Panc1 (cell line): ENCODE measurements around the gene DSCAM. TPM values are rescaled to one million over a fixed set of nuclear protein-coding genes. Genes with fewer than 3 reads are reported as not detected.

Experiments used
- ATAC-seq: fragments of 200-7000 bp; cut with Tn5 transposase; 2 replicates; pipeline ENCODE4 v1.9.1; 2020; ENCODE audit warnings: mild to moderate bottlenecking, moderate library complexity
- BruUV-seq: library from RNA; stranded (reverse); fragments of 400-500 nt; replicated peaks from 2 replicates; lab custom pipeline; 2021; lab: Mats Ljungman, UMichigan
- CTCF ChIA-PET: fragments of 300-600 bp; sonication (Branson Sonifier 250); formaldehyde crosslinking; loops from one replicate; lab custom pipeline; 2022; ENCODE audit warnings: antibody characterized with exemption; lab: Charles Lee
- POLR2A ChIA-PET: fragments of 300-600 bp; sonication (Branson Sonifier 250); formaldehyde crosslinking; loops from one replicate; lab custom pipeline; 2022; ENCODE audit warnings: antibody characterized with exemption; lab: Charles Lee
- DNase-seq: peaks from one replicate; pipeline ENCODE4 v3.0.0-alpha.2; 2010; ENCODE audit warnings: low read depth, low spot score
- H3K27ac ChIP-seq: 2 replicates; pipeline ENCODE4 v1.5.1; 2011; ENCODE audit warnings: mild to moderate bottlenecking, low read length, inconsistent platforms
- H3K27me3 ChIP-seq: fragments of 200-500 bp; sonication (Bioruptor generic); 2 replicates; pipeline ENCODE4 v1.6.0; 2014; ENCODE audit warnings: low read length, inconsistent platforms; ENCODE audit not compliant: control insufficient read depth, insufficient read depth
- H3K36me3 ChIP-seq: fragments of 200-500 bp; sonication (Bioruptor generic); 2 replicates; pipeline ENCODE4 v1.5.1; 2014; ENCODE audit warnings: inconsistent platforms, mild to moderate bottlenecking, low read length, moderate library complexity; ENCODE audit not compliant: control insufficient read depth, insufficient read depth
- H3K4me1 ChIP-seq: 2 replicates; pipeline ENCODE4 v1.5.1; 2011; ENCODE audit warnings: inconsistent platforms, mild to moderate bottlenecking, low read length, moderate library complexity; ENCODE audit not compliant: control insufficient read depth, insufficient read depth
- H3K4me3 ChIP-seq, 2 experiments: 2 replicates each; pipeline ENCODE4 v1.5.1; 2011 to 2012; ENCODE audit warnings: low read depth in 2 of 2, low read length in 2 of 2, mild to moderate bottlenecking in 2 of 2, inconsistent platforms in 1 of 2, moderate library complexity in 1 of 2
- H3K9me3 ChIP-seq: fragments of 200-500 bp; sonication (Bioruptor generic); 2 replicates; pipeline ENCODE4 v1.5.1; 2014; ENCODE audit warnings: low read depth, mild to moderate bottlenecking, inconsistent platforms, low read length, moderate library complexity; ENCODE audit not compliant: control insufficient read depth, insufficient read depth
- CTCF ChIP-seq: fragments of 450-650 bp; IDR thresholded peaks from 2 replicates; pipeline ENCODE4 v1.5.1; 2017; ENCODE audit warnings: mild to moderate bottlenecking
- POLR2AphosphoS5 ChIP-seq: IDR thresholded peaks from 2 replicates; pipeline ENCODE4 v1.6.1; 2012; ENCODE audit warnings: mild to moderate bottlenecking, low read depth, low read length, moderate library complexity
- REST ChIP-seq, 2 experiments: IDR thresholded peaks; 2 replicates each; pipeline ENCODE4 v1.6.1; 2011 to 2012; ENCODE audit warnings: low read depth in 2 of 2, control low read depth in 1 of 2, low read length in 1 of 2, mild to moderate bottlenecking in 1 of 2, moderate library complexity in 1 of 2; ENCODE audit not compliant: insufficient read depth in 1 of 2
- SIN3A ChIP-seq: IDR thresholded peaks from 2 replicates; pipeline ENCODE4 v1.6.1; 2012; ENCODE audit warnings: low read depth, mild to moderate bottlenecking, low read length, moderate library complexity, borderline replicate concordance; ENCODE audit not compliant: insufficient read depth
- TCF7L2 ChIP-seq: IDR thresholded peaks from 2 replicates; pipeline ENCODE4 v1.6.1; 2011; ENCODE audit warnings: mild to moderate bottlenecking, low read depth, low read length, inconsistent platforms
- in situ Hi-C: cut with HindIII; loops from 2 replicates; pipeline ENCODE4 v1.10.0; 2016; ENCODE audit warnings: low sequenced_read_pairs, low pct_unique_long_range_greater_than_20kb
- intact Hi-C: fragments of 100-400 bp; cut with micrococcal nuclease; formaldehyde crosslinking; loops from one replicate; pipeline ENCODE4 v1.10.0; 2022; ENCODE audit not compliant: unreplicated experiment
- total RNA-seq: library from RNA; stranded (reverse); gene quantifications from one replicate; pipeline ENCODE4 v1.2.1, GENCODE V29; 2021; ENCODE audit not compliant: unreplicated experiment

Gene DSCAM
- total RNA-seq, 1 experiment from 2014 or later: not detected

- DNase-seq: no peak
- no TSS peak for BruUV-seq
- intact Hi-C loops: no loop called here
Measured at GRCh38 chr21:40752125-40752524, 94.8 kb downstream of the DSCAM start.

GRCh38 chr21:40751221-40751620 lies 95.7 kb downstream of the DSCAM start:
- no peak for TF ChIP-seq SIN3A
- no peak for TF ChIP-seq POLR2AphosphoS5
- no peak for TF ChIP-seq TCF7L2
- no peak for TF ChIP-seq CTCF
- TF ChIP-seq REST (IDR thresholded peaks at IDR 0.05; ENCODE audit: insufficient read depth in 1 of 2, low read depth in 2 of 2, low read length in 1 of 2): no peak
- BruUV-seq: no TSS peak
- ChIA-PET POLR2A (no interaction called here), CTCF (no interaction called here)
- intact Hi-C loops (no loop called here), in situ Hi-C loops (no loop called here)
- Histone ChIP-seq H3K27me3 (no peaks in the 10 kb centered on the region), H3K27ac (no peak overlapping the region), H3K4me1 (no peaks in the 10 kb centered on the region), H3K4me3 (no peak overlapping the region), H3K9me3 (no peaks in the 10 kb centered on the region), H3K36me3 (no peaks in the 10 kb centered on the region)
- ATAC-seq (no peak), DNase-seq (no peak)

More at GRCh38 chr21:40752125-40752524, 94.8 kb downstream of the DSCAM start:
- H3K4me3 ChIP-seq: no peak overlapping the region
- H3K4me1 ChIP-seq: no peaks in the 10 kb centered on the region
- POLR2A ChIA-PET: no interaction called here
- TF ChIP-seq CTCF: no peak
- no peak for TF ChIP-seq POLR2AphosphoS5
- no peak for TF ChIP-seq REST (IDR thresholded peaks at IDR 0.05; ENCODE audit: insufficient read depth in 1 of 2, low read depth in 2 of 2, low read length in 1 of 2)
- no peak for TF ChIP-seq SIN3A
- TF ChIP-seq TCF7L2: no peak
- in situ Hi-C loops: no loop called here
- no peak for ATAC-seq
- no peak overlapping the region for H3K27ac ChIP-seq
- no peaks in the 10 kb centered on the region for H3K36me3 ChIP-seq
- H3K27me3 ChIP-seq: no peaks in the 10 kb centered on the region
- CTCF ChIA-PET: no interaction called here
- H3K9me3 ChIP-seq: no peaks in the 10 kb centered on the region
